Fibroblast of upper back skin (primary cell): ENCODE results near the gene CDH22.

Source experiments
- DNase-seq: peaks from one replicate; pipeline ENCODE4 v3.0.0-alpha.2; 2013

CDH22 gene

GRCh38 chr20:46322641-46323040 lies 14.3 kb upstream of the CDH22 start:
- DNase-seq: no peak

GRCh38 chr20:46317685-46318177 lies 9.4 kb upstream of the CDH22 start:
- DNase-seq: no peak

- DNase-seq: no peak
Measured at GRCh38 chr20:46316984-46317684, 8.8 kb upstream of the CDH22 start.

GRCh38 chr20:46315311-46315710 lies 7.0 kb upstream of the CDH22 start:
- no peak for DNase-seq

GRCh38 chr20:46312945-46313861 lies 4.9 kb upstream of the CDH22 start:
- DNase-seq: no peak

- no peak for DNase-seq
Measured at GRCh38 chr20:46312075-46312944, 4.0 kb upstream of the CDH22 start.

- DNase-seq: no peak
Measured at GRCh38 chr20:46311719-46312074, 3.4 kb upstream of the CDH22 start.

GRCh38 chr20:46311039-46311650 lies 2.8 kb upstream of the CDH22 start:
- no peak for DNase-seq

- DNase-seq: no peak
Measured at GRCh38 chr20:46309945-46310344, 1.6 kb upstream of the CDH22 start.

GRCh38 chr20:46307999-46308257 lies 370 bp downstream of the CDH22 start:
- DNase-seq: no peak

GRCh38 chr20:46307139-46307998 lies 929 bp downstream of the CDH22 start:
- DNase-seq: peak; percentile 31

- DNase-seq: no peak
Measured at GRCh38 chr20:46306743-46307138, 1.6 kb downstream of the CDH22 start.

- no peak for DNase-seq
Measured at GRCh38 chr20:46305973-46306360, 2.3 kb downstream of the CDH22 start.

GRCh38 chr20:46305331-46305972 lies 2.8 kb downstream of the CDH22 start:
- no peak for DNase-seq

GRCh38 chr20:46304852-46305251 lies 3.4 kb downstream of the CDH22 start:
- no peak for DNase-seq

GRCh38 chr20:46304361-46304760 lies 3.9 kb downstream of the CDH22 start:
- DNase-seq: no peak

GRCh38 chr20:46303176-46303956 lies 4.9 kb downstream of the CDH22 start:
- no peak for DNase-seq

- DNase-seq: no peak
Measured at GRCh38 chr20:46302106-46302505, 6.2 kb downstream of the CDH22 start.

GRCh38 chr20:46300281-46300680 lies 8.0 kb downstream of the CDH22 start:
- no peak for DNase-seq

GRCh38 chr20:46299078-46299477 lies 9.2 kb downstream of the CDH22 start:
- DNase-seq: no peak

- no peak for DNase-seq
Measured at GRCh38 chr20:46298374-46298773, 9.9 kb downstream of the CDH22 start.
